SU-DHL-6 (cell line): ENCODE data around the gene CCL5.

ENCODE experiments used
- CTCF ChIP-seq: fragments of 200-600 bp; sonication (generic); IDR thresholded peaks from one replicate; pipeline ENCODE4 v1.5.1; 2017; ENCODE audit warnings: antibody characterized with exemption, mild to moderate bottlenecking, low read length, moderate library complexity; ENCODE audit not compliant: insufficient read depth, poor library complexity, severe bottlenecking
- EZH2phosphoT487 ChIP-seq: fragments of 200-600 bp; sonication (generic), shearing (Covaris generic); conservative IDR thresholded peaks from 2 replicates; pipeline ENCODE4 v1.6.1; 2018; ENCODE audit warnings: mild to moderate bottlenecking, antibody characterized with exemption, low read length, moderate library complexity, mixed read lengths

- no peak for TF ChIP-seq CTCF
- TF ChIP-seq EZH2phosphoT487: no peak
Measured at GRCh38 chr17:35879773-35880654, at the start of gene CCL5.
